IPS-NIHi11 (cell line): ENCODE measurements around the gene VSTM2B.

Experiments used
- DNase-seq: peaks from one replicate; pipeline ENCODE4 v3.0.0; 2012; ENCODE audit warnings: mixed read lengths, low spot score

VSTM2B gene

DNA sequence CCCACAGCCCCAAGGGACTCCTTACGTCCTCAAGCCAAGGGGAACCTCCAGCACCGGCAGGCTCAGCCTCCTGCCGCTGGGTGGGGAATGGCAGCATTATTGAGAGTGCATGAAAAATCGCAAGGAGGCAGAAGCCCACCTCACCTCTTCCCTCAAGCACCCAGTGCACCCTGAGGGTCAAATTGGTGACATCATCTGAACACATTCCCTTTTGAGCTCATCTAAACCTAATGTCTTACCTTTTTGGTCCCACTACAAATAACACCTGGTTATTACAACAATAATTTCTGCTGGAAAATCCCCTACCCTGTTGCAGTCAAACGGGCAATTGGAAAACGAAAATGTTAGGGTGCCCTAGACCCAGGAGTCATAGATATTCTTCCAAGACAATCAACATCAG, 68.1 kb downstream of the VSTM2B start:
- no peak for DNase-seq

DNA sequence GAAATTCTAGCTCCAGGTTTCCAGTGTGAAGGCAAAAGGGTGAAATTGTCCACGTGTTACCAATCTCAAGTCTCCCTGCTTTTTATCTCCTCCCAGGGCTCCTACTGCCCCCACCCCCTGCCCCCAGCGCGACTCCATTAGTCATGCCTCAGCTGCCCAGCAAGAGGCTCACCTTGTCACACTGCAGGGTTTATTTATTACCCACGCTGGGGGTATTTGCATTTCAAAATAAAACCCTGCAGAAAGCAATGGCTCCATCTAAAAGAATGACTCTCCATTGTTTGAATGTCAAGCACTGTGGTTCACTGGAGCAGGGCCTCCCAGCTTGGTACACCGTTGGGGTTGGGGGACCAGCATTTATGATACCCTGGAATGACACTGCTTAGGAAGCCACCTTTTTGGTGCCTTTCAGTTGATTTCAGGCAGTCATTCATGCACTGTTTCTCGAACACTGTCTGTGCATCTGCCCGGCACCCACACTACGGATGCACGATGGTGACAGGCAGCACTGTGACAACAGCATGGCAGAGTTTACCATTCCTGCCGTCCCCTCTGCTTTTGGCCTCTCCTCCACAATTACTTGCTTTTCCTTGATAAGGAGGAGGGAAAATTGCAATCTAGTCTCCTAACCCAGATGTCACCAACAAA, 70.4 kb downstream of the VSTM2B start:
- DNase-seq, result no peak

- DNase-seq, result no peak
Observed at GRCh38 chr19:29596885-29597525, 71.2 kb downstream of the VSTM2B start.

DNA sequence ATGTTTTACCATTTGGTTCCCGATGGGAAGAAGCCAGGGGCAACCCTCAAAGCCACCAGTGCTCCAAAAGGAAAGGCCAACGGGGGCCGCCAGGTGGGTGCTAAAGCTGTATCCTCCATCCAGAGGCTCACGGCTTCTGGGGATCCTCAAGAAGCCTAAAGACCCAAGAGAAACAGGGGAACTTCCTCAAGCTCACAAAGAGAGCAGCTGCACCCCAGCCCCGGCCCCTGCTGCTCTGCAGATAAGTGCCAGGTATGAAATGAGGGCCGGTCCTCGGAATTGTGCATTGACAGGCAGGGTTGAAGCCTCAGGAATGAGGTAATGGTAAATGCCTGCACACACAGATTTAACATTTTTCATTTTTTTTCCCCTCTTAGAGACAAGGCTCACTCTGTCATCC, 72.2 kb downstream of the VSTM2B start:
- DNase-seq, result no peak

GRCh38 chr19:29598496-29598895, 72.7 kb downstream of the VSTM2B start:
- DNase-seq, result no peak

- DNase-seq, result no peak
Observed at GRCh38 chr19:29603308-29603707, 77.5 kb downstream of the VSTM2B start.

GRCh38 chr19:29605653-29606419, 80.0 kb downstream of the VSTM2B start, which contains the start of gene POP4:
Gene POP4 (plus strand): TSS chr19:29606283. CDS start chr19:29606319, 36 bp downstream.
- DNase-seq, result peak; percentile 97

GRCh38 chr19:29606420-29606747, 80.6 kb downstream of the VSTM2B start:
- no peak for DNase-seq

- no peak for DNase-seq
Observed at GRCh38 chr19:29609636-29610035, 83.8 kb downstream of the VSTM2B start.

DNA sequence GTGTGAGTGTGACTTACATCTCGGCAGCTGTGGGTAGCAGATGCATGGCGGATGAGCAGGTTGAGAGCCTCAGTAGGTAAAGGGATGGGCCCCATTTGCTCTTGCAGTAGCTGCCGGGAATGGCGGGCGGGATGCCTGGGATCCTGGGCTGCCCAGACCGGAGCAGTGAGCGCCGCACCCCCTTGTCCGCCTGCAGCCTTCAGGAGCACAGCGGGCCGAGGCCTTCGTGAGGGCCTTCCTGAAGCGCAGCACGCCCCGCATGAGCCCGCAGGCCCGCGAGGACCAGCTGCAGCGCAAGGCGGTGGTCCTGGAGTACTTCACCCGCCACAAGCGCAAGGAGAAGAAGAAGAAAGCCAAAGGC, 84.4 kb downstream of the VSTM2B start:
- no peak for DNase-seq

GRCh38 chr19:29610574-29611271, 84.9 kb downstream of the VSTM2B start:
- peak; percentile 88 for DNase-seq

DNA sequence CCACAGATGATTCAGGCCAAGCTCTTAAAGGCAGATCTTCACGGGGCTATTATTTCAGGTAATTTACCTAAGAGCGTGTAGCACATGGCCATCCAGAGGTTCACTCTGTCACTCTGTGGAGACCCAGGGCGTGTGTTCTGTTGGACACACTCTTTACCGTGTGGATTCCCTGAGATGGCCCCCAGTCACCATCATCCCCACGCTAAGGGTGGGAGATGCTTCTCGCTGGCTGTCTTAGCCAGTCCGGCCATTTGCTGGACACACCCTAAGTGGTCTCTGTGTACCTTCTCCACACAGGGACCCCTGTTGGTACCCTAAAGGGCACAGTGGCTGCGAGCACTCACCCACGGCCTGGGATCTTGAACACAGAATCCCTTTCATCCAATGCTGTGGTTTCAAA, 86.3 kb downstream of the VSTM2B start:
- no peak for DNase-seq

GRCh38 chr19:29612801-29613595, 87.2 kb downstream of the VSTM2B start:
- no peak for DNase-seq

- no peak for DNase-seq
Observed at GRCh38 chr19:29614046-29614445, 88.3 kb downstream of the VSTM2B start.
